Glutamatergic neuron (in vitro differentiated cells): ENCODE results near the gene DUS1L. TPM values are rescaled to one million over a fixed set of nuclear protein-coding genes. Genes with fewer than 3 reads are reported as not detected.

ENCODE experiments used
- DNase-seq: peaks from one replicate; pipeline ENCODE4 v3.0.0; 2022
- H3K27ac Mint-ChIP-seq: one replicate; pipeline ENCODE4 v1.8.0; 2020; ENCODE audit warnings: mild to moderate bottlenecking, mixed read lengths, inconsistent platforms; ENCODE audit not compliant: unreplicated experiment
- H3K27me3 Mint-ChIP-seq: one replicate; pipeline ENCODE4 v1.8.0; 2020; ENCODE audit warnings: mild to moderate bottlenecking, moderate library complexity, mixed read lengths, inconsistent platforms; ENCODE audit not compliant: unreplicated experiment
- H3K36me3 Mint-ChIP-seq: one replicate; pipeline ENCODE4 v1.8.0; 2020; ENCODE audit warnings: mild to moderate bottlenecking, mixed read lengths, inconsistent platforms; ENCODE audit not compliant: unreplicated experiment
- H3K4me1 Mint-ChIP-seq: one replicate; pipeline ENCODE4 v1.8.0; 2020; ENCODE audit warnings: mild to moderate bottlenecking, low read depth, mixed read lengths, inconsistent platforms; ENCODE audit not compliant: unreplicated experiment
- H3K4me3 Mint-ChIP-seq: one replicate; pipeline ENCODE4 v1.8.0; 2020; ENCODE audit warnings: mild to moderate bottlenecking, mixed read lengths, inconsistent platforms; ENCODE audit not compliant: unreplicated experiment
- H3K9me3 Mint-ChIP-seq: one replicate; pipeline ENCODE4 v1.8.0; 2020; ENCODE audit warnings: mild to moderate bottlenecking, moderate library complexity, mixed read lengths, inconsistent platforms; ENCODE audit not compliant: unreplicated experiment
- CTCF ChIP-seq: fragments of 200-600 bp; sonication (generic); IDR thresholded peaks from one replicate; pipeline ENCODE4 v1.5.0; 2021; ENCODE audit not compliant: partially characterized antibody, unreplicated experiment
- total RNA-seq: library from RNA; stranded (reverse); fragmentation: NEBNext Ultra II Directional; extraction: Animal tissue kit (Norgen Biotek cat#: 25700); gene quantifications from one replicate; pipeline ENCODE4 v1.2.1, GENCODE V29; 2021; ENCODE audit not compliant: unreplicated experiment

Gene DUS1L
- total RNA-seq, 1 donor from 2014 or later = 122 TPM

- no peak for TF ChIP-seq CTCF
- H3K4me3 Mint-ChIP-seq = no peak overlapping the region
- no peak overlapping the region for H3K27ac Mint-ChIP-seq
- no peaks in the 10 kb centered on the region for H3K4me1 Mint-ChIP-seq
- DNase-seq = no peak
- H3K27me3 Mint-ChIP-seq = no peaks in the 10 kb centered on the region
- H3K36me3 Mint-ChIP-seq = no peaks in the 10 kb centered on the region
- H3K9me3 Mint-ChIP-seq = no peaks in the 10 kb centered on the region
Observed at GRCh38 chr17:82056729-82057621, 8.6 kb downstream of the DUS1L start.

- DNase-seq = no peak
- no peak for TF ChIP-seq CTCF
- Mint-ChIP-seq H3K36me3 (no peaks in the 10 kb centered on the region), H3K27ac (no peak overlapping the region), H3K27me3 (no peaks in the 10 kb centered on the region), H3K4me1 (no peaks in the 10 kb centered on the region), H3K4me3 (no peak overlapping the region), H3K9me3 (no peaks in the 10 kb centered on the region)
Observed at GRCh38 chr17:82055965-82056728, 9.5 kb downstream of the DUS1L start.

GRCh38 chr17:82055023-82055964 is 10.3 kb downstream of the DUS1L start:
- Mint-ChIP-seq H3K9me3 (no peaks in the 10 kb centered on the region), H3K4me3 (no peak overlapping the region), H3K27me3 (no peaks in the 10 kb centered on the region), H3K36me3 (no peaks in the 10 kb centered on the region), H3K4me1 (no peaks in the 10 kb centered on the region), H3K27ac (no peak overlapping the region)
- no peak for TF ChIP-seq CTCF
- no peak for DNase-seq

- no peaks in the 10 kb centered on the region for H3K27me3 Mint-ChIP-seq
- TF ChIP-seq CTCF = no peak
- H3K9me3 Mint-ChIP-seq = no peaks in the 10 kb centered on the region
- no peaks in the 10 kb centered on the region for H3K4me1 Mint-ChIP-seq
- H3K36me3 Mint-ChIP-seq = no peaks in the 10 kb centered on the region
- DNase-seq = no peak
- H3K27ac Mint-ChIP-seq = no peak overlapping the region
- no peak overlapping the region for H3K4me3 Mint-ChIP-seq
Observed at GRCh38 chr17:82054351-82055022, 11.1 kb downstream of the DUS1L start.
